ENCODE results near the gene PKIB. TPM values are rescaled to one million over a fixed set of nuclear protein-coding genes. Genes with fewer than 3 reads are reported as not detected.
A peak's percentile ranks its signal among the peaks of the same experiment; 100 is the strongest.

Gene PKIB
- total RNA-seq, 1 donor from 2014 or later, result 74.6 TPM

GRCh38 chr6:122568350-122568749 is 41.9 kb upstream of the PKIB start:
- Histone ChIP-seq H3K9ac (ENCODE audit: low read length) (no peak overlapping the region), H3K4me2 (ENCODE audit: low read length) (no peak overlapping the region), H2AFZ (ENCODE audit: low read depth, low read length) (no peak overlapping the region), H3K4me1 (ENCODE audit: insufficient read depth, low read length) (no peaks in the 10 kb centered on the region), H3K9me3 (ENCODE audit: insufficient read depth, low read depth, low read length) (no peaks in the 10 kb centered on the region), H3K36me3 (ENCODE audit: insufficient read depth, low read length) (no peaks in the 10 kb centered on the region), H3K4me3 (ENCODE audit: insufficient read depth, low read depth, low read length) (no peak overlapping the region), H4K20me1 (ENCODE audit: insufficient read depth, low read length) (no peaks in the 10 kb centered on the region), H3K27ac (ENCODE audit: low read depth, low read length) (no peak overlapping the region), H3K79me2 (ENCODE audit: insufficient read depth, low read length) (no peaks in the 10 kb centered on the region), H3K27me3 (ENCODE audit: insufficient read depth, low read length) (no peaks in the 10 kb centered on the region)
- peaks cover 5% of the 10 kb centered on the region for H3K36me3 Mint-ChIP-seq (ENCODE audit: low read depth, unreplicated experiment)
- peaks cover 4% of the 10 kb centered on the region for H3K9me3 Mint-ChIP-seq (ENCODE audit: unreplicated experiment)
- DNase-seq (ENCODE audit: low read depth) (no peak), FAIRE-seq (no peak)
- no peak overlapping the region for H3K27ac Mint-ChIP-seq (ENCODE audit: unreplicated experiment)
- no peak for TF ChIP-seq CTCF (IDR thresholded peaks at IDR 0.05; ENCODE audit: insufficient read depth, low read depth, low read length)
- TF ChIP-seq EZH2 (IDR thresholded peaks at IDR 0.05; ENCODE audit: insufficient read depth, low read length), result no peak
- peaks cover 30% of the 10 kb centered on the region for H3K4me1 Mint-ChIP-seq (ENCODE audit: low read depth, unreplicated experiment)
- no peak overlapping the region for H3K4me3 Mint-ChIP-seq (ENCODE audit: unreplicated experiment)
- H3K27me3 Mint-ChIP-seq (ENCODE audit: low read depth, unreplicated experiment), result no peaks in the 10 kb centered on the region

GRCh38 chr6:122568797-122569221 is 41.4 kb upstream of the PKIB start:
- FAIRE-seq (no peak), DNase-seq (ENCODE audit: low read depth) (no peak)
- Histone ChIP-seq H4K20me1 (ENCODE audit: insufficient read depth, low read length) (no peaks in the 10 kb centered on the region), H2AFZ (ENCODE audit: low read depth, low read length) (no peak overlapping the region), H3K27me3 (ENCODE audit: insufficient read depth, low read length) (no peaks in the 10 kb centered on the region), H3K4me2 (ENCODE audit: low read length) (no peak overlapping the region), H3K4me1 (ENCODE audit: insufficient read depth, low read length) (no peaks in the 10 kb centered on the region), H3K27ac (ENCODE audit: low read depth, low read length) (no peak overlapping the region), H3K9ac (ENCODE audit: low read length) (no peak overlapping the region), H3K4me3 (ENCODE audit: insufficient read depth, low read depth, low read length) (no peak overlapping the region), H3K79me2 (ENCODE audit: insufficient read depth, low read length) (no peaks in the 10 kb centered on the region), H3K36me3 (ENCODE audit: insufficient read depth, low read length) (no peaks in the 10 kb centered on the region), H3K9me3 (ENCODE audit: insufficient read depth, low read depth, low read length) (no peaks in the 10 kb centered on the region)
- H3K4me1 Mint-ChIP-seq (ENCODE audit: low read depth, unreplicated experiment), result peaks cover 29% of the 10 kb centered on the region
- H3K36me3 Mint-ChIP-seq (ENCODE audit: low read depth, unreplicated experiment), result peaks cover 7% of the 10 kb centered on the region
- TF ChIP-seq CTCF (IDR thresholded peaks at IDR 0.05; ENCODE audit: insufficient read depth, low read depth, low read length), result no peak
- H3K9me3 Mint-ChIP-seq (ENCODE audit: unreplicated experiment), result peaks cover 4% of the 10 kb centered on the region
- H3K27ac Mint-ChIP-seq (ENCODE audit: unreplicated experiment), result no peak overlapping the region
- no peak overlapping the region for H3K4me3 Mint-ChIP-seq (ENCODE audit: unreplicated experiment)
- H3K27me3 Mint-ChIP-seq (ENCODE audit: low read depth, unreplicated experiment), result no peaks in the 10 kb centered on the region

- H3K4me1 ChIP-seq (ENCODE audit: insufficient read depth, low read length), result no peaks in the 10 kb centered on the region
- DNase-seq (ENCODE audit: low read depth) (no peak), FAIRE-seq (no peak)
- Mint-ChIP-seq H3K36me3 (ENCODE audit: low read depth, unreplicated experiment) (peaks cover 10% of the 10 kb centered on the region), H3K27ac (ENCODE audit: unreplicated experiment) (peak overlapping the region; percentile 50), H3K4me1 (ENCODE audit: low read depth, unreplicated experiment) (peaks cover 29% of the 10 kb centered on the region), H3K9me3 (ENCODE audit: unreplicated experiment) (peaks cover 4% of the 10 kb centered on the region), H3K4me3 (ENCODE audit: unreplicated experiment) (peak overlapping the region; percentile 5), H3K27me3 (ENCODE audit: low read depth, unreplicated experiment) (no peaks in the 10 kb centered on the region)
- H2AFZ ChIP-seq (ENCODE audit: low read depth, low read length), result no peak overlapping the region
- H4K20me1 ChIP-seq (ENCODE audit: insufficient read depth, low read length), result no peaks in the 10 kb centered on the region
- H3K4me3 ChIP-seq (ENCODE audit: insufficient read depth, low read depth, low read length), result no peak overlapping the region
- H3K27ac ChIP-seq (ENCODE audit: low read depth, low read length), result no peak overlapping the region
- TF ChIP-seq CTCF (IDR thresholded peaks at IDR 0.05; ENCODE audit: insufficient read depth, low read depth, low read length) (no peak), EZH2 (IDR thresholded peaks at IDR 0.05; ENCODE audit: insufficient read depth, low read length) (no peak)
- no peaks in the 10 kb centered on the region for H3K27me3 ChIP-seq (ENCODE audit: insufficient read depth, low read length)
- H3K9me3 ChIP-seq (ENCODE audit: insufficient read depth, low read depth, low read length), result no peaks in the 10 kb centered on the region
- no peaks in the 10 kb centered on the region for H3K79me2 ChIP-seq (ENCODE audit: insufficient read depth, low read length)
- H3K9ac ChIP-seq (ENCODE audit: low read length), result no peak overlapping the region
- H3K4me2 ChIP-seq (ENCODE audit: low read length), result no peak overlapping the region
- no peaks in the 10 kb centered on the region for H3K36me3 ChIP-seq (ENCODE audit: insufficient read depth, low read length)
These were observed 40.9 kb upstream of the PKIB start for GRCh38 chr6:122569230-122569771.

All from astrocyte (in vitro differentiated cells and primary cell).